Measurements from ENCODE around the gene UROC1.

- TF ChIP-seq CTCF (conservative IDR thresholded peaks at IDR 0.05; ENCODE audit: low read depth in 2 of 2) = no peak
- no peak for TF ChIP-seq POLR2AphosphoS5 (IDR thresholded peaks at IDR 0.05; ENCODE audit: low read depth)
- TF ChIP-seq REST (IDR thresholded peaks at IDR 0.05; ENCODE audit: unreplicated experiment) = no peak
- no peak for TF ChIP-seq CREB1 (CRISPR knock-in tag; IDR thresholded peaks at IDR 0.05; ENCODE audit: low read depth)
- TF ChIP-seq STAT1 (IDR thresholded peaks at IDR 0.05; ENCODE audit: unreplicated experiment) = no peak
- TF ChIP-seq ETS1 (IDR thresholded peaks at IDR 0.05) = no peak
- TF ChIP-seq EZH2 (IDR thresholded peaks at IDR 0.05; ENCODE audit: low read depth, unreplicated experiment) = no peak
- TF ChIP-seq ZNF462 (CRISPR knock-in tag; IDR thresholded peaks at IDR 0.05) = no peak
- no peak for TF ChIP-seq EZH2phosphoT487 (IDR thresholded peaks at IDR 0.05; ENCODE audit: unreplicated experiment)
Observed at GRCh38 chr3:126525853-126526667, 8.5 kb upstream of the UROC1 start.
